A172 (cell line): ENCODE measurements around the gene KLF13. TPM values are rescaled to one million over a fixed set of nuclear protein-coding genes. Genes with fewer than 3 reads are reported as not detected.
A peak's percentile ranks its signal among the peaks of the same experiment; 100 is the strongest.

Source experiments
- DNase-seq: peaks from one replicate; pipeline ENCODE4 v3.0.0-alpha.2; 2015; ENCODE audit warnings: low spot score
- total RNA-seq: library from RNA; depleted of rRNA; stranded (reverse); fragments of >200 nt; shearing (Covaris generic); gene quantifications from 2 replicates; pipeline ENCODE4 v1.2.3, GENCODE V29; 2014

KLF13 gene
- total RNA-seq, 1 experiment from 2014 or later = 27.9 TPM

DNA sequence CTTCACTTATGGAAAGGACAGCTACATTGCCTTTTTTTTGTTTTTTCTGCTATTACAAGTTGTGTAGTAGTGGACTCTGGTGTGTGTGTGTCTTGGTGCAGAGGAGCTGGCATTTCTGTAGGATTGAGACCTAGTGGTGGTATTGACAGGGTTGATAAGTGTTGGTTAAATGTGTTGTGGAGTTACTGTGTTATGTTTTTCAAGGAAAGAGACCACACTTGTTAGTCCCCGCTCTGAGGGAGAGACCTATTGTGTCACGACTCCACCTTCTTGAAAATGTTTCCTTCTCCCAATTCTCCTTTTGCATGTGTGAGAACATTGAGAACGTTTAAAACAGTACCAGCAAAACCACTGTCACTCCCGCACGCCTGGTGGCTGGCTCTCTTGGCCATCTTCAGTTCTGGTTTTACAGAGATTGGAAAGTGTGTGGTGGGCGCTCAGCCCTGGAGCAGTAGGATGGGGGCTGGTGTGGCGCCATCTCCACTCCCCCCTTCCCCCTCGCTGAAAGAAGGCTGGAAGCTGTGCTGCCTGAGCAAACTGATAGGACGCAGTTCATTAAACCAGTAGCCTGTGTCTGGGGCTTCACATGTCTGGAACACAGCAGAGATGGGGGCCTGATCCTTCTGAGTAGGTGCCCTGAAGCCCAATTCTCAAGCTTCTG is 5.5 kb downstream of the KLF13 start:
- DNase-seq = no peak

DNA sequence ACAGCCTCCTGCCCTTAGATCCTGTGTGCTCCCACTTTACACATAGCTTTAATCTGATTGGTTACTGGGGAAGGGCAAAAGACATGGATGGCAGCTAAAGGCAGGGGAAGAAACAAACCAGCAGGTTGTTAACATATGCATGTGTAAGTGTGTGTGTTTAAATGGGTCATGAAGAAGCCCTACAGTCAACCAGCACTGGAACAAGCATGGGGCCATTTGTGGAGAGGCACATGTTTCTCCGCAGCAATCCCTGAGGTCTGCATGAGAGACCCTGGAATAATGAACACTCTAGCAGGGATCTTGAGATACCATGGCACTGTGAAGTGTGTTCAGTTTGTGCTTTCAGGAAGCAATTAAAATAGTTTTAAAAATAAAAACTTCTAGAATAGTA is 6.0 kb downstream of the KLF13 start:
- DNase-seq = no peak

DNA sequence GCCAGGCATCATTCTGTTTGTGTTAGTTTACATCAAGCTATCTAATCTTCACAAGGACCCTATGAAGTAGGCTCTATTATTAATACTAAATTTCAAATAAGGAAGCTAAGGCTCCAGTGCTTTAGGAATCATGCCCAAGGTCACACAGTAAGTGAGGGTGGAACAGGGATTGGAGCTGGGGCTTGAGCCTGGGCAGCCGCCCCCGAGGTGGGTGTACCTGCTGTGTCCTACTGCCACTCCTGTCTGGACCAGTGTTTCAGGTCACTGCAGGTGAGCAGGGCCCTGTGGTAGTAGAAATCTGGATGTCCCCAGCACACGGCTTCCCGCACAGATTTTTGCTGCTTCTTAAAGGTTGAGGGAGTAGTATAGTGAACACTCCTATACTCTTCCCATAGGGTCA is 6.5 kb downstream of the KLF13 start:
- DNase-seq = no peak

DNA sequence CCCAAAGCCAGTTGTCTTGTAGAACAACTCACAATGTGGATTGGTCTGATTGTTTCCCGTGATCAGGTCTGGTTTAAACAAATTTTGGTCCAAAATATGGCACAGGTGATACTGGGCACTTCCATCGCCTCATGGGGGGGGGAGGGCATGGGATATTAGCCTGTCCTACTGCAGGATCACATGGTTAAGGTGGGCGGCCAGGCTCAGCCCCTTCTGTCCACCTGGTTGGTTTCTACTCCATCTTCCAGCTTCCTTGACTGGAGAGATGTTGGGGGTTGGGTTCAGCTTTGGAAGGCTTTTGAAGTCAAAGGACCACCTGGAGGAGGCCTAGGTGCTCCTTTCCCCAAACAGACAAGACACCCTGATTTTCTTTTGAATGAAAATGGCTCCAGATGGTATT is 7.2 kb downstream of the KLF13 start:
- DNase-seq = no peak

DNA sequence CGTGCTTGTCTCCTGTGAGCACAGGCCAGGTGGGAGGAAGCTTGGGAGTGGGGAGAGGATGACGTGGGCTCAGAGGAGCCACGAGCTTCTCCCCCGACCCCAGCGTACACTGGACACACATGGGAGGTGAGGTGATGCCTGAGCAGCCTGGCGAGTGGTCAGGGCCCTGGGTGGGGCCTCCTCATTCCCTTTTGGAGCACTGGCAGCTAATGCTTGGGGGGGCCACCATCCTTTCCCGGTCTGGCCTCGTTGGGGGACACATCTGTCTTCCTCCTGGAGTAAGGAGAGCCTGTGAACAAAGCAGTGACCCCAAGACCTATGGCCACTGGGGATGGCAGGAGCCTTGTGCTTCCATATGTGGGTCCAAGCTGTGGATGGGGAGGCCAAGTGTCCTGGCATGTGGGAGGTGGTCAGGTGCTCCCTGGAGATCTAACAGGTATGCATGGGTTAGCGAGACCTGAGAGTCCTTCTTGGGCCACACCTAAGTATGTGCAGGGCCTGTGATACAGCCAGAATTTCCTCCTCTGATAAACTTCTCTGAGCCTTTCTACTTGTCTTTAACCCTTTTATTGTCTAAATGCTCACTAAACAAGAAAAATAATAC is 9.5 kb downstream of the KLF13 start:
- no peak for DNase-seq

DNA sequence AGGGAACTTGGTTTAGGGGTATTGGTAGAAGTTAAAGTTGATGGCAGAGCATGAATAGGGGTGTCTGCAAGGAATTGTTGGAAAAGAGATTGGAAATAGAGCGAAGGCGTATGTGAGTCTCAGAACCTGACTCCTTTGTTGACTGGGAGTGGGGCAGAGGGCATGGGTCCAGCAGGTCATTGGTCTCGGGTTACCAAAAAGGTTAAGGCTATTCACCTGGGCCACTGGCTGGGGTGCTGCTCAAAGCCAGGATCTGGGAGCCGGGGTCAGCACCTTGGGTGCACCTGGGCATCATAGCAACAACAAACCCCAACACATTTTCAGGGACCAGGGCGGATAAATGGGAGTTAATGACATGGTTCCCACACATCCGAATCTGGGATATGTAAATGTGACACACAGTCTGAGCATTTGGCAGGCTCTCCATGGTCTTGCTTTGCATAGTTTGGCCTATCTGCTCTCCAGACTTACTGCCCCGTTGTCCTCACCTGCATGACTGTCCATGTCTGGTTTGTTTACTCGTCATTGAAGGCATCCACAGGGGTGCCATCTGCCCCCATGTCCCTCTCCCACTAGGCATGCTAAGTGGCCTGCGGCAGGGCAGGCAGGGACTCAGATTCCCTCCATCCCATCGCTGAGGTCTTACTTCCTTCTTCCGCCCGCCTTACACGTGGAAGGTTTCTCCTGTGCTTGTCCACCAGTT is 10.1 kb downstream of the KLF13 start:
- DNase-seq = no peak

DNA sequence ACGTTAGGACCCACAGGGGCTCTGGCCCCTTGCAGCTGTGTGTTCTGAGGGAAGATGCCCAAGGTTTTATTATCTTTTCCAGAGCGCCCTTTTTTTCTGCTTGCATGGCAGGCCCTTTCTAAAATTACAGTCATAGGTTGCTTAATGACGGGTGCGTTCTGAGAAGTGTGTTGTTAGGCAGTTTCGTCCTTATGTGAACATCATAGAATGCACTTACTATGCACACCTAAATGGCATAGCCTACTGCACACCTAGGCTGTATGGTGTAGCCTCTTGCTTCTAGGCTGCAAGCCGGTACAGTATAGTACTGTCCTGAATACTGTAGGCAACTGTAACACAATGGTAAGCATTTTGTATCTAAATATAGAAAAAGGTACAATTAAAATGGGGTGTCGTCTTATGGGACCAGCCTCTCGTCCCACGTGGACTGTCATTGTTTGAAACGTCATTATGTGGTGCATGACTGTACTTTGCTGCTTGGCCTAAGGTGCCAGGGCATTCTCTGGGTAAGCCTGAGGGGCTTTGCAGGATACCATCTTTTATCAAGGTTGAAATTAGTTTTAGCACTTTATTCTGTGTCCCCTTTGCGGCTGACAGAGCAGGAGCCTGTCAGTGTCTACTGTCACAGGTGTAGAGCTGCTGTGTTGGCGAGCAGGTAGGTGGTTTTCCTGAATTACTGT is 10.9 kb downstream of the KLF13 start:
- no peak for DNase-seq

DNA sequence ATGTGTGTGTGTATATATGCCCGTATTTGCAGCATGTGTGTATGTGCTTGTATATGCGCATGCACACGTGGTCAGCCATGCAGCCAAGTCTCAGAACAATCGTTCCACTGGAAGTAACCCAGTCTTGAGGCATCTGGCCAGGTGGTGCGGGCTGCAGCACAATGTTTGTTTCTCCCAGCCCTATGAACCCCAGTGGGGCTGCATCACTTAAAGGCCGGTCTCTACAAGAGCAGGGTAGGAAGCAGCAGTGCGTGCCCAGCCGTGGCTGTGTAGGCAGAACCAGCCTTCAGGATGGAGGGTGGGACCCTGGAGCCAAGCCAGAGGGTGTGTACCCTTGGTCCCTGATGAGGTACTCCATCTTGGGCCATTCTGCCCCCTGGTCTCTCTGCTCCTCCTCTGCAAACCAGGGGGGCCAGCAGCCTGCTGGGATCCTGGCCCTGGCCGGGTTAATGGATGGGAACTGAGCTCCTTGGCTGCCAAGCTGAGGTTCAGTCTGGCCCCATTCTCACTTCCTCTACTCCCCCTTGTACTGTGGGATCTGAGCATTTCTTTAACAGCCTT is 11.8 kb downstream of the KLF13 start:
- DNase-seq = no peak

DNA sequence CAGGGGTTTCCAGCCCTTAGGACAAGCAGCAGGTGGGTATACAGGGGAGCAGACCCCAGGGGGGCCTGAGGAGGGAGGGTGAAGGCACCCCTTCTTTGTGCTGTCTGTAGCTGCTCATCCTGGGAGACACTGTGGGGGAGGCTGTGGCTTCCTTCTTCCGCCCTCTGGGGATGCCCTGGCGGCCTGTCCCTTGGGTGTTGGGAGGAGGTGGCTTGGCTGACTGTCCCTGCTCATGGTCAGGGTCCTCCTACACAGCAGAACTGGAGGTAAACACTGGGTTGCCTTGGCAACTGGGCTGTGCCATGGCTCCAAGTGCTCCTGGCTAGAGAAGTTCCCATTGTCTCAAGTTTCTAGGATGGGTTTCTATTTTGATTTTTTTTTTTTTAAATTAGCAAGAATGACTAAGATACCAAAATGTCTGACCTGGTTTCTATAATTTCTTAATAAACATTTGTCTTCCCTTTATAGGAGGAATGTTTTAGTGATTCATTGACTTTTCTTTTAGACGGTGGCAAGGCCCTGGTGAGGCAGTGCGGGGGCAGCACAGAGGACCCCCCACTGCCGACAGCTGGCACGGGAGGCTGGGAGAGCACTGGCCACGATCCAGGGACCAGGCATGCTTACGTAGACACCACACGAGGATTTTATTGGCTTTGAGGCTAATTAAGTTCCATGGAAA is 12.4 kb downstream of the KLF13 start:
- peak; percentile 31 for DNase-seq

DNA sequence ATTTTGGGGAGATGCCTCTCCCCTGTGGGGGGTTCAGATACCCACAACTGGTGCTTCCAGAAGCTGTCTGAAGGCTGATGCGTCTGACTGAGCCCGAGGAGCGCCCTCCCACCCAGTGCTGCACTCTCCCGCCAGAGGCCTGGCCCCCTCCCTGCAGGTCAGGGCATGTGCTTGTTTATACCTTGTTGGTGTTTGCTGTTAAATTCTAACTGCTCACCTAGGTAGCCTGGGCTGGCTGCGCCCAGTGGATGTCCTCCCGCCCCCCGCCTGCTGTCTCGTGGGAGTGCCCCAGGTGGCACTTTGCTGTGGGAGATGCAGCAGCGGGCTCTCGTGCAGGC is 12.9 kb downstream of the KLF13 start:
- DNase-seq = no peak

DNA sequence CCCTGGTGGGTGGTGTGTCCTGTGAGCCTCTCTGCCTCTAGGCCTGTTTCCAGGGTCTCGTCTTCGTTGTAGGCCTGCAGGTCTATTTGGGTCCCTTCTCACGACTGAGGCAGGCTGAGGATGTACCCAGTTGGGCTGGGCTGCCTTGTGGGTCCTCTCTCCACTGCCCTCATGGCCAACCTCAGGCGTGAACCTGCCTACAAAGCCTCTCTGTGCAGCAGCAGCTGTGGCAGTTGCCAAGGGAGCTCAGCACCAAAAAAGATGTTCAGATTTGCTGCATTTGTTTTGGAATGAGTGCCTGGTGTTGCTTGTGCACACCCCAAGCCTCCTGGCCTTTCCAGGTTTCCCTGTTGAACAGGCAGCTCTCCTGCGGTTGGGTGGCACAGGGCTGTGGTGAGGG is 13.4 kb downstream of the KLF13 start:
- no peak for DNase-seq

DNA sequence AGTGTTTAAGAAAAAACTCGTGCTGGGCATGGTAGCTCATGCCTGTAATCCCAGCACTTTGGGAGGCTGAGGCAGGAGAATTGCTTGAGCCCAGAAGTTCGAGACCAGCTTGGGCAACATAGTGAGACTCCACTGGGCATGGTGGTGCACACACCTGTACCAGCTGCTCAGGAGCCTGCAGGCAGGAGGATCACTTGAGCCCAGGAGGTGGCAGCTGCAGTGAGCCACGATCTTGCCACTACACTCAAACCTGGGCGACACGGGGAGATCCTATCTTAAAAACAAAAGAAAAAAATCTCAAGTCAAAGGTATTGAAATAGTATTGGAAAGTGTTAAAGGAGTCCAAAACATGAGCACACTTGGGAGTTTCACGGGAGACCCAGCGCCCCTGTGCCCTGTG is 14.0 kb downstream of the KLF13 start:
- DNase-seq = no peak

DNA sequence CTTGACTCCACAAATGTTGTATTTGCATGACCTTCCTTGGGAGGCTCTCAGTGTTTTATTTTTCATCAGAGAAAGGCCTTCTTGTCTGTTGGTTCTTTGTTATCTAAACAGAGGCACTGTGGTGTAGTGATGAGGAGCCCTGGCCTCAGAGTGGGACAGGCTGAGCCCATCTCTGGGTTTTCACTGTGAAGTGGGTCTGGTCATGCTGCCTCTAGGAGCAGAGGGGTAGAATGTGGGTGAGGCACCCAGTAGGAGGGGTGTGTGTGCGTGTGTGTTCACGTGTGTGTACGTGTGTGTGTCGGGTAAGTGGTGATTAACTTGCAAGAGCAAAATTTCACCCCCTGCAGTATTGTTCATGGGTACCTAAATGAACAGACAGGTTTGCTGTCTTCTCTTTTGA is 14.4 kb downstream of the KLF13 start:
- no peak for DNase-seq

DNA sequence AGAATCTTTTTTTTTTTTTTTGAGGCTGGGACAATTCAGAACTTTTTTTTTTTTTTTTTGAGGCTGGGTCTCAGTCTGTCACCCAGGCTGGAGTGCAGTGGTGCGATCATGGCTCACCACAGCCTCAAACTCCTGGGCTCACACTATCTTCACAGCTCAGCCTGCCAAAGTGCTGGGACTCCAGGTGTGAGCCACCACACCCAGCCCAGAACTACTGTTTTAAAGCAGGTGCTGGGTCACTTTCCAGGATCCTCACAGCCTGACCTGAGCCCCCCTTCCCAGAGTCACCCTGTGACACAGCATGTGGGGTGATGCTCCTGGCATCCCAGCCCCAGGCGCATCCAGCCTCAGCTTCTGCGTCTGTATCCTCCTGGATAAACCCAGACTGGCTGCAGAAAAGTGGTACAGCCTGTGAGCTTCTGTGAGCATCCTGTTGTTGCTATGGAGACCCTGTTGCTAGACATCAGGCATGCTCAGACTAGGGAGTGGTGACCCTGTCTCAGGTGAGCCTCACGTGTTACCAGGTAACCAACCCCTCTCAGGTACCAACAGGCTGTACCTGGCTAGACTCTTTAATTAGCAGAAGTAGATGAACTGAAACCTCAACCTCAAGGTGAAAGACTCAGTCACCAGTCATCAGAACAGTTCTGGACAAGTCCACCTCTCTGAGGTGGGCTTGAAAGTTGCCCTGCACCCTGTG is 15.0 kb downstream of the KLF13 start:
- no peak for DNase-seq

DNA sequence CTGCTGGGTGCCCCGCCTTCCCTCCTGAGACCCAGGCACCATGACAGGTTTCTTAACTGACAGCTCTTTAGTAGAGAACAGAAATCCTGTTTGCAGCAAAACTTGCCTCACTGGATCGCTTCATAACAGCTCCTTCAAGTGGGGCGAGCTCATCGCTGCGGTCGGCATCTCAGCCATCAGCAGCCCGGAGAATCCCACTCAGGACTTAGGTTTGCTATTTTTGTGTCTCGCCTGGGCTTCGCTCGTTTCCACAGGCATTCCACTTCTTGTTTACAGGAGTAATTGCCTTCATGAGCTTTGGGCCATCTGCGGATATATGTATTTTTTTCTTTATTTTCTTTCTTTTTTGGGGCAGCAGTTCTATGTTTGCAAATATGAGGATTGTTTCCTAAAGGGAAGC is 15.7 kb downstream of the KLF13 start:
- no peak for DNase-seq

DNA sequence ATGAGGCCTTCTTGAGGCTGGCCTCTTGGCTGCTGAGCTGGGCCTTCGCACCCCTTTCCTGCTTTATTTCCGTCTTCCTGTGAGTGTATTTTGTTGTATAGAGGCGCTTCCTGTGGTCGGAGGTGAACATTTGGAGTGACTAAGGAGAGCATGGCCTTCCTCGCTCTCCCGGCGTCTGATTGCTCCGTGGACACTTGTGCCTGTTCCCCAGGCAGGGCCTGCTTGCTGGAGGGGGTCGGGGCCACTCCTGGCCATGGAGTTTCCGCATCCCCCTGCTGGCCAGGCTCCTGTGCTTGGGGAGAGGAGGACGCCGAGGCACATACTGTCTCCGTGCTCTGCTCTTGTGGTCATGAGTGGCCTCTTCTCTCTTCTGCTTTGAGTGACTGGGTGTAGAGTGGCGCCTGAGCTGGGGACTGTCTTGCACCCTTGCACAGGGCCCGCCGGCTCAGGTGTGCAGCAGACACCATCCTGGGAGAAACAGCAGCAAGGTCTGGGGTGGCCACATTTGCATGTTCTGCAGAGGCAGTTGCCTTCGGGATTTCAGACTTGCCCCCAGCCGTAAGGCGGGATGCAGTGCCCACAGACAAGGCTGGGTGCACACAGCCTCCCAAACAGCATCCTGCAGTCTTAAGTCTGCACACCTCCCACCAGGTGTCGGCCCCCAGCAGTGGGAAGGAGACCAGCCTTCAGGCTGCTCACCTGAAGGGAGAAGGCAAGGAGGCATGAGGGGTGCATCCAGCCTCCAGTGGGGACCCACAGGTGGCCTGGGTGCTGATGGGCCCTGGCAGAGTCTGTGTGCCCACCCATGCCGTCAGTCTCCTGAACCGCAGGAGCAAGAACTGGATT is 16.4 kb downstream of the KLF13 start:
- DNase-seq = no peak

DNA sequence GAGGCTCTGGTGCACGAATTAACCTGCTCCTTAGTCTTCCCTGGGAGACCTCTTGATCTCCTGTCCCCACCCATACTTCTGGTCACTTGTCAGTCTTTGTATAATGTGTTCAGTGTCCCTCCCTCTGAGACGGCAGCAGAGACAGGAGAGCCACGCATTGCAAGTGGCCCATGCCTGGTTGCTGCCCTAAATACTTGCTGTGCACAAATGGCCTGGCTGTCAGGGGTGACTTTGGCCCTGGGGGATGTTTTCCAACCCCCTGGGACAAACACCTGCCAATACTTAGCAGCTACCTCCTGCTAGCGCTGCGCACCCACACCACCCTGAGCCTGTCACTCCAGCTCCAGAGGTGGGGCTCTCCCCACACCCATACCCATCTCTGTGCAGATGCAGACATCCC is 17.2 kb downstream of the KLF13 start:
- no peak for DNase-seq

DNA sequence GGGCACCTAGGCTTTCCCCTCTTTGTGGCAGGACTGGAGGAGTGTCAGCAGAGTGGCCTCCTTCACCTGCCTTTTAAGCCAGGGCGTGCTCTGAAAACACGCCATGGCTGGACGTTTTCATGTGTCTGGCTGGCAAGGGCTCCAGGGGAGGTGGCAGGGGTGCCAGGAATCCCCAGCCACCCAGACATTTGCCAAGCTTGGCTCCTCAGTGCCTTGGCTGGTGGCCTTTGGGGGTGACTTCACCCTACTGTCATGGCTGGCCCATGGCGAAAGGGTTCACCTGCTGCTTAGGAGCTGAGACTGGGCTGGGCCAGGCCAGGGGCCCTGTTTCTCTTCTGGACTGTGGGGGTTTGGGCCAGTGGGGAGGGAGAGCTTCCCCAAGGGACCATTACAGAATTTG is 17.6 kb downstream of the KLF13 start:
- DNase-seq = no peak

DNA sequence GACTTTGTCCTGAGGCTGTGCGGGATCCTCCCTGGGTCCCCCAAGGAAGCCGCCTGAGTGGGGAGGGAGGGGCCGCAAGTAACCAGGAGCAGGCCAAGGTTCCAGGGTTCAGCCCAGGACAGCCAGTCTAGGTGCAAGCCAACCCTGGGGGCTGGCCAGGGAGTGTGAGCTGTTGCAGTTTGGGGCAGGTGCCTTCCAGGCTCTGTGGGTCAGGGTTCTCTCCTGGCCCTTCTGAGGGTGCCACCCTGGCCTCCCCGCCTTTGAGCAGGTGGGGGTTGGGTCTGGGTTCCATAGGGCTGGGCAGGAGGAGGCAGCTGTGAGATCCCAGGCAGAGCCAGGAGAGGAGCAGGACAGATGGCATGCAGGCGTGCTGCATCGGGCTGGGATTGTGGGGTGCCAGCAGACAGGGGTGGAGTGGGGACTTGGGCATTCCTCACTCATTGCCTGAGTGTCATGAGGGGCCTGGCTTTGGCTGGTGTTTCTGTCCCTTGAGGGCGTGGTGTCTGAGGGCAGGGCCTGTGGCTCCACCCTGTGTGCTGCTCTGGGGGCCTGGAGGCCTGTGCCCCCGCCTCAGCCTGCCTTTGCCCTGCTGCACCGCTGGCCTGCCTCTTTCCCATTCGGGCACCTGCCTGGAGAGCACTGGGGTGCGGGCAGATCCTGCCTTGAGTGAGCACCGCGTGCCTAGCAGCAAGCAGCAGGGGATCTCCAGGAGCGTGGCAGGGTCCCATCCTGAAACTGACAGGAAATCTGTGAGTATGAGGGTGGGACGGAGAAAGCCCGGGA is 18.4 kb downstream of the KLF13 start:
- no peak for DNase-seq
